HCT116 (cell line): ENCODE data around the gene NEDD4L. TPM values are rescaled to one million over a fixed set of nuclear protein-coding genes. Genes with fewer than 3 reads are reported as not detected.

Experiments
- ATAC-seq: fragments of 200-7000 bp; cut with Tn5 transposase; 2 replicates; pipeline ENCODE4 v1.9.1; 2020; ENCODE audit warnings: mild to moderate bottlenecking, moderate library complexity
- BruUV-seq: library from RNA; stranded (reverse); fragments of 400-500 nt; replicated peaks from 2 replicates; lab custom pipeline; 2021; lab: Mats Ljungman, UMichigan
- CTCF ChIA-PET: fragments of 300-600 bp; sonication (Branson Sonifier 250); formaldehyde crosslinking; loops from one replicate; lab custom pipeline; 2021; ENCODE audit warnings: antibody characterized with exemption; lab: Charles Lee
- POLR2A ChIA-PET: fragments of 300-600, 350-600 bp; sonication (Branson Sonifier 250); formaldehyde crosslinking; loops from one replicate; lab custom pipeline; 2021; ENCODE audit warnings: antibody characterized with exemption; lab: Charles Lee
- RAD21 ChIA-PET, 2 experiments: fragments of 300-600 bp; sonication (Branson Sonifier 250); formaldehyde crosslinking; loops; one replicate each; lab custom pipeline; 2023; ENCODE audit warnings: low total read pairs in 2 of 2; ENCODE audit not compliant: uncharacterized antibody in 2 of 2, unreplicated experiment in 2 of 2, low non-redundant PET in 1 of 2; lab: Charles Lee
- DNase-seq: peaks from one replicate; pipeline ENCODE4 v3.0.0-alpha.2; 2010; ENCODE audit warnings: low read depth, low spot score
- H2AFZ ChIP-seq: fragments of 200-600 bp; shearing (Covaris generic), sonication (generic); 2 replicates; pipeline ENCODE4 v1.6.1; 2017; ENCODE audit warnings: low read depth, mixed run types, mixed read lengths, antibody characterized with exemption, low read length; ENCODE audit not compliant: poor library complexity, severe bottlenecking
- H3K27ac ChIP-seq: 2 replicates; pipeline ENCODE4 v1.5.1; 2012; ENCODE audit warnings: low read depth, low read length
- H3K27me3 ChIP-seq: fragments of 200-600 bp; sonication (generic); 2 replicates; pipeline ENCODE4 v1.6.1; 2016; ENCODE audit warnings: mixed run types, low read length, mixed read lengths; ENCODE audit not compliant: insufficient read depth
- H3K36me3 ChIP-seq, 2 experiments: fragments of 200-500 bp in 1 of 2; fragments of 200-600 bp in 1 of 2; sonication (Bioruptor generic) in 1 of 2; sonication (generic) in 1 of 2; 2 replicates each; pipeline versions ENCODE4 v1.5.1 to v1.6.1; 2014 to 2016; ENCODE audit warnings: low read length in 2 of 2, inconsistent platforms in 1 of 2, mixed read lengths in 1 of 2, mixed run types in 1 of 2; ENCODE audit not compliant: insufficient read depth in 2 of 2, control insufficient read depth in 1 of 2
- H3K4me1 ChIP-seq, 2 experiments: fragments of 200-600 bp in 1 of 2; sonication (generic) in 1 of 2; 2 replicates each; pipeline versions ENCODE4 v1.5.1 to v1.6.1; 2012 to 2017; ENCODE audit warnings: low read length in 2 of 2, inconsistent platforms in 1 of 2, mild to moderate bottlenecking in 1 of 2, mixed read lengths in 1 of 2, mixed run types in 1 of 2, moderate library complexity in 1 of 2; ENCODE audit not compliant: insufficient read depth in 2 of 2, control insufficient read depth in 1 of 2
- H3K4me2 ChIP-seq: fragments of 200-600 bp; sonication (generic); 2 replicates; pipeline ENCODE4 v1.6.1; 2017; ENCODE audit warnings: mixed run types, low read length, mixed read lengths
- H3K4me3 ChIP-seq, 2 experiments: fragments of 200-600 bp in 1 of 2; sonication (generic) in 1 of 2; replicated peaks in 1 of 2; 2 replicates each; pipeline ENCODE4 v1.5.1; 2011 to 2016; ENCODE audit warnings: low read length in 2 of 2, control low read depth in 1 of 2, low read depth in 1 of 2, mild to moderate bottlenecking in 1 of 2, mixed read lengths in 1 of 2, mixed run types in 1 of 2
- H3K79me2 ChIP-seq: fragments of 200-600 bp; sonication (generic); 2 replicates; pipeline ENCODE4 v1.6.1; 2017; ENCODE audit warnings: mild to moderate bottlenecking, mixed run types, low read length, moderate library complexity, mixed read lengths; ENCODE audit not compliant: insufficient read depth
- H3K9ac ChIP-seq: fragments of 200-600 bp; sonication (generic); 2 replicates; pipeline ENCODE4 v1.6.1; 2016; ENCODE audit warnings: low read length, mixed read lengths
- H3K9me2 ChIP-seq: fragments of 200-600 bp; sonication (generic), shearing (Covaris generic); 2 replicates; pipeline ENCODE4 v1.6.1; 2017; ENCODE audit warnings: mixed run types, mild to moderate bottlenecking, moderate library complexity; ENCODE audit not compliant: insufficient read depth
- H3K9me3 ChIP-seq, 2 experiments: fragments of 200-500 bp in 1 of 2; fragments of 200-600 bp in 1 of 2; sonication (Bioruptor generic) in 1 of 2; sonication (generic) in 1 of 2; 2 replicates each; pipeline ENCODE4 v1.6.1; 2014 to 2017; ENCODE audit warnings: low read length in 2 of 2, mixed read lengths in 2 of 2, inconsistent platforms in 1 of 2, low read depth in 1 of 2, mild to moderate bottlenecking in 1 of 2, mixed run types in 1 of 2, moderate library complexity in 1 of 2; ENCODE audit not compliant: control insufficient read depth in 1 of 2, insufficient read depth in 1 of 2
- H4K20me1 ChIP-seq: fragments of 200-600 bp; sonication (generic), shearing (Covaris generic); 2 replicates; pipeline ENCODE4 v1.6.1; 2017; ENCODE audit warnings: mixed run types, mild to moderate bottlenecking, moderate library complexity; ENCODE audit not compliant: insufficient read depth
- CBX3 ChIP-seq: IDR thresholded peaks from 2 replicates; pipeline ENCODE4 v1.6.1; 2012; ENCODE audit warnings: low read depth
- CEBPB ChIP-seq: IDR thresholded peaks from 2 replicates; pipeline ENCODE4 v1.6.1; 2012; ENCODE audit warnings: low read depth
- CTCF ChIP-seq, 3 experiments: fragments of 200-600 bp in 1 of 3; sonication (generic) in 1 of 3; IDR thresholded peaks in 2 of 3; conservative IDR thresholded peaks in 1 of 3; 2 replicates each; pipeline ENCODE4 v1.5.1; 2012 to 2017; ENCODE audit warnings: low read depth in 2 of 3, low read length in 2 of 3, antibody characterized with exemption in 1 of 3, borderline replicate concordance in 1 of 3, control low read depth in 1 of 3, mild to moderate bottlenecking in 1 of 3, mixed read lengths in 1 of 3, mixed run types in 1 of 3, moderate library complexity in 1 of 3; ENCODE audit not compliant: insufficient read depth in 1 of 3
- EGR1 ChIP-seq: IDR thresholded peaks from 2 replicates; pipeline ENCODE4 v1.6.1; 2012; ENCODE audit warnings: low read depth
- ELF1 ChIP-seq: IDR thresholded peaks from 2 replicates; pipeline ENCODE4 v1.6.1; 2012; ENCODE audit warnings: low read depth, borderline replicate concordance
- EZH2 ChIP-seq: fragments of 200-600 bp; sonication (generic); IDR thresholded peaks from 2 replicates; pipeline ENCODE4 v1.6.1; 2017; ENCODE audit warnings: antibody characterized with exemption, mixed run types
- MAX ChIP-seq: IDR thresholded peaks from 2 replicates; pipeline ENCODE4 v1.6.1; 2012
- POLR2AphosphoS5 ChIP-seq: IDR thresholded peaks from 2 replicates; pipeline ENCODE4 v1.6.1; 2011; ENCODE audit warnings: mild to moderate bottlenecking, low read depth, low read length, moderate library complexity
- RAD21 ChIP-seq: IDR thresholded peaks from 2 replicates; pipeline ENCODE4 v1.6.1; 2012; ENCODE audit warnings: low read depth, mild to moderate bottlenecking
- SP1 ChIP-seq: IDR thresholded peaks from 2 replicates; pipeline ENCODE4 v1.6.1; 2012; ENCODE audit warnings: low read depth
- SRF ChIP-seq: IDR thresholded peaks from 2 replicates; pipeline ENCODE4 v1.6.1; 2012; ENCODE audit warnings: low read depth
- TCF7L2 ChIP-seq: IDR thresholded peaks from 2 replicates; pipeline ENCODE4 v1.7.0; 2011; ENCODE audit warnings: borderline replicate concordance, inconsistent platforms; ENCODE audit not compliant: insufficient read depth, insufficient read length; ENCODE audit errors: extremely low read depth
- YY1 ChIP-seq: IDR thresholded peaks from 2 replicates; pipeline ENCODE4 v1.6.1; 2011; ENCODE audit warnings: low read length, low read depth, moderate library complexity, mild to moderate bottlenecking; ENCODE audit not compliant: insufficient replicate concordance; ENCODE audit errors: extremely low read depth
- ZBTB33 ChIP-seq: IDR thresholded peaks from 2 replicates; pipeline ENCODE4 v1.6.1; 2011; ENCODE audit warnings: mild to moderate bottlenecking, low read length, moderate library complexity; ENCODE audit not compliant: insufficient replicate concordance; ENCODE audit errors: extremely low read depth
- ZFX ChIP-seq: fragments of 450-650 bp; IDR thresholded peaks from 2 replicates; pipeline ENCODE4 v1.6.1; 2017
- ZNF274 ChIP-seq: fragments of 200-500 bp; sonication (Bioruptor generic); IDR thresholded peaks from 2 replicates; pipeline ENCODE4 v1.6.1; 2014; ENCODE audit warnings: mild to moderate bottlenecking, low read depth, low read length, inconsistent platforms
- intact Hi-C: fragments of 100-400 bp; cut with micrococcal nuclease; formaldehyde crosslinking; loops from 2 replicates; pipeline ENCODE4 v1.10.0; 2022
- total RNA-seq: library from RNA; stranded (reverse); gene quantifications from one replicate; pipeline ENCODE4 v1.2.1, GENCODE V29; 2021; ENCODE audit not compliant: unreplicated experiment
- TF ChIP-seq, protein P1 (sequence below): IDR thresholded peaks from 2 replicates; pipeline ENCODE4 v1.6.1; 2012
- TF ChIP-seq, protein P2 (sequence below): IDR thresholded peaks from 2 replicates; pipeline ENCODE4 v1.6.1; 2012; ENCODE audit warnings: low read depth

NEDD4L gene
- total RNA-seq, 1 experiment from 2014 or later, result 41.5 TPM

DNA sequence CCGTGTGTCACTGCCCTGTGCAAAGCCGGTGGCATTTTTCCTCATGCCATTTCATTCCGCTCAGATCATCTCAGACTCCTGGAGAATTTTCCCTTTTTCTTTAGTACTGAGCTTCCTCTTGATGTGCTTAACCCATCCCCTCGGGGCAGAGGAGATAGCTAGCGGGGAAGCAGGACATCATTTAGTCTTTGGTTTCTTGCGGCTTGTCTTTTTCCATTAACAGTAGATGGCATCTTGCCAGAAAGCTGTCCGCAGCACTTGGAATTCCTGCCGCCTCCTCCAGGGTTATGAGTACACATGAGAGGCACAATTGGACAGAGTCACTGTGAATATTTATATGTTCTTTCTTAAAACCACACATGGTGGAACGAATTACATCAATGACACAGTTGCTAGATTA is 358.2 kb downstream of the NEDD4L start:
- ATAC-seq (no peak), DNase-seq (no peak)
- no peak overlapping the region for H3K4me3 ChIP-seq
- H2AFZ ChIP-seq, result no peak overlapping the region
- H3K4me2 ChIP-seq, result no peak overlapping the region
- H4K20me1 ChIP-seq, result no peaks in the 10 kb centered on the region
- H3K27me3 ChIP-seq, result no peaks in the 10 kb centered on the region
- intact Hi-C loops, result no loop called here
- no peaks in the 10 kb centered on the region for H3K36me3 ChIP-seq
- H3K27ac ChIP-seq, result no peak overlapping the region
- POLR2A ChIA-PET, result no interaction called here
- H3K9me3 ChIP-seq, result no peaks in the 10 kb centered on the region
- H3K9ac ChIP-seq, result no peak overlapping the region
- H3K9me2 ChIP-seq, result no peaks in the 10 kb centered on the region
- RAD21 ChIA-PET, result no interaction called here
- H3K4me1 ChIP-seq, result no peaks in the 10 kb centered on the region
- TF ChIP-seq ZFX (no peak), CBX3 (no peak), ELF1 (no peak), RAD21 (no peak), ZNF274 (no peak), ZBTB33 (no peak), EZH2 (no peak), YY1 (no peak), EGR1 (no peak), TCF7L2 (no peak), CEBPB (no peak), SP1 (no peak), MAX (no peak), CTCF (IDR thresholded peaks at IDR 0.05 in 2 of 3, conservative IDR thresholded peaks at IDR 0.05 in 1 of 3; ENCODE audit: borderline replicate concordance in 1 of 3, insufficient read depth in 1 of 3, low read depth in 2 of 3, low read length in 2 of 3) (no peak), SRF (no peak), POLR2AphosphoS5 (no peak)
- TF ChIP-seq, protein P1, sequence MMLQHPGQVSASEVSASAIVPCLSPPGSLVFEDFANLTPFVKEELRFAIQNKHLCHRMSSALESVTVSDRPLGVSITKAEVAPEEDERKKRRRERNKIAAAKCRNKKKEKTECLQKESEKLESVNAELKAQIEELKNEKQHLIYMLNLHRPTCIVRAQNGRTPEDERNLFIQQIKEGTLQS, result no peak
- TF ChIP-seq, protein P2, sequence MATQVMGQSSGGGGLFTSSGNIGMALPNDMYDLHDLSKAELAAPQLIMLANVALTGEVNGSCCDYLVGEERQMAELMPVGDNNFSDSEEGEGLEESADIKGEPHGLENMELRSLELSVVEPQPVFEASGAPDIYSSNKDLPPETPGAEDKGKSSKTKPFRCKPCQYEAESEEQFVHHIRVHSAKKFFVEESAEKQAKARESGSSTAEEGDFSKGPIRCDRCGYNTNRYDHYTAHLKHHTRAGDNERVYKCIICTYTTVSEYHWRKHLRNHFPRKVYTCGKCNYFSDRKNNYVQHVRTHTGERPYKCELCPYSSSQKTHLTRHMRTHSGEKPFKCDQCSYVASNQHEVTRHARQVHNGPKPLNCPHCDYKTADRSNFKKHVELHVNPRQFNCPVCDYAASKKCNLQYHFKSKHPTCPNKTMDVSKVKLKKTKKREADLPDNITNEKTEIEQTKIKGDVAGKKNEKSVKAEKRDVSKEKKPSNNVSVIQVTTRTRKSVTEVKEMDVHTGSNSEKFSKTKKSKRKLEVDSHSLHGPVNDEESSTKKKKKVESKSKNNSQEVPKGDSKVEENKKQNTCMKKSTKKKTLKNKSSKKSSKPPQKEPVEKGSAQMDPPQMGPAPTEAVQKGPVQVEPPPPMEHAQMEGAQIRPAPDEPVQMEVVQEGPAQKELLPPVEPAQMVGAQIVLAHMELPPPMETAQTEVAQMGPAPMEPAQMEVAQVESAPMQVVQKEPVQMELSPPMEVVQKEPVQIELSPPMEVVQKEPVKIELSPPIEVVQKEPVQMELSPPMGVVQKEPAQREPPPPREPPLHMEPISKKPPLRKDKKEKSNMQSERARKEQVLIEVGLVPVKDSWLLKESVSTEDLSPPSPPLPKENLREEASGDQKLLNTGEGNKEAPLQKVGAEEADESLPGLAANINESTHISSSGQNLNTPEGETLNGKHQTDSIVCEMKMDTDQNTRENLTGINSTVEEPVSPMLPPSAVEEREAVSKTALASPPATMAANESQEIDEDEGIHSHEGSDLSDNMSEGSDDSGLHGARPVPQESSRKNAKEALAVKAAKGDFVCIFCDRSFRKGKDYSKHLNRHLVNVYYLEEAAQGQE, result no peak
- CTCF ChIA-PET, result interaction anchor here (1.1 kb wide), 1 partner anchor 95 kb away, joined by 4 read pairs; no protein-coding TSS in a partner anchor
- H3K79me2 ChIP-seq, result no peaks in the 10 kb centered on the region
- BruUV-seq, result no TSS peak
